Mesodermal cell (in vitro differentiated cells): ENCODE measurements around the gene GPR132.
"Not testable (repeated sequence)": the region's sequence is repeated elsewhere in the genome, so short reads cannot be mapped to it uniquely, and the experiment has no call there.

Experiments used
- H3K27ac ChIP-seq: 2 replicates; pipeline ENCODE4 v1.7.0; 2013; ENCODE audit warnings: mild to moderate bottlenecking, low read depth, low read length, moderate library complexity; ENCODE audit not compliant: severe bottlenecking
- H3K36me3 ChIP-seq: 2 replicates; pipeline ENCODE4 v1.7.1; 2013; ENCODE audit warnings: mild to moderate bottlenecking, low read length, moderate library complexity; ENCODE audit not compliant: control insufficient read depth, insufficient read depth
- H3K4me1 ChIP-seq: one replicate; pipeline ENCODE4 v1.7.1; 2013; ENCODE audit warnings: mild to moderate bottlenecking, low read length; ENCODE audit not compliant: insufficient read depth, control insufficient read depth, poor library complexity, severe bottlenecking
- H3K4me3 ChIP-seq: 2 replicates; pipeline ENCODE4 v1.7.0; 2013; ENCODE audit warnings: low read length, control low read depth, mild to moderate bottlenecking; ENCODE audit not compliant: insufficient read depth, poor library complexity, severe bottlenecking; ENCODE audit errors: extremely low read depth
- H3K9me3 ChIP-seq: 2 replicates; pipeline ENCODE4 v1.7.1; 2013; ENCODE audit warnings: mild to moderate bottlenecking, low read length, moderate library complexity; ENCODE audit not compliant: control insufficient read depth
- WGBS, 2 experiments: methylation state at CpG; one replicate each; pipeline ENCODE4 v1.1.5; 2013; ENCODE audit warnings: missing lambda C conversion rate in 2 of 2; ENCODE audit not compliant: insufficient coverage in 2 of 2; 5-methylcytosine and 5-hydroxymethylcytosine counted together

The GPR132 gene

DNA sequence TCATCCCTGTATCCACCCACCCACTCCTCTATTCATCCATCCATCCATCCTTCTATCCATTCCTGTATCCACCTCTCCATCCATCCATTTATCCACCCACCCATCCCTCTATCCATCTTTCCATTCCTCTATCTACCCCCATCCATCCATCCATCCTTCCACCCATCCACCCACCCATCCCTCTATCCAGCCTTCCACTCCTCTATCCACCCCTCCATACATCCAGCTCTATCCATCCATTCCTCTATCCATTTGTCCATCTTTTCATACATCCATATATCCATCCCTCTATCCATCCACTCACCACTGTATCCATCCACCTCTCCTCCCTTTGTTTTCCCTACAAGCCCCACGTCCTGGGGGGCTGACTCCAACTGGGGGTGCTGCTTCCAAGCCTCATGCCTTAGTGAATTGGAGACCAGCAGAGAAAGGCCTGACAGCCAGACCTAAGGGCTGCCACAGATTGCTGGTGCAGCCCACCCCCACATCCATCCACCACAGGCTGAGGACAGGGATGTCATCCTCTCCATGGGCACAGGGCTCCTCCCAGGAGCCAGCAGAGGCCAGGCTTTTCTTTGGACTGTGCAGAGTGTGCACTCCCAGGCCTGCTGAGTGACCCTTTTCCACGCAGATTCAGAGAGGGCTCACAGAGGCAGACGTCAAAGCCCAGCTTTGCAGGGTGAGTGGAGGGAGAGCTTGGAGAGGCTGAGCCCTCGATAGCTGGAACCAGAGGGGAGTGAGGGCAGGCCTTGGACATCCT lies 18.9 kb upstream of the GPR132 start:
- 67 to 81% methylated on average over 2 to 4 of the region's 4 CpGs for WGBS, 2 experiments
- Histone ChIP-seq H3K4me3 (no peak overlapping the region), H3K9me3 (peaks cover 6% of the 10 kb centered on the region), H3K27ac (no peak overlapping the region), H3K4me1 (peaks cover 15% of the 10 kb centered on the region), H3K36me3 (no peaks in the 10 kb centered on the region)

DNA sequence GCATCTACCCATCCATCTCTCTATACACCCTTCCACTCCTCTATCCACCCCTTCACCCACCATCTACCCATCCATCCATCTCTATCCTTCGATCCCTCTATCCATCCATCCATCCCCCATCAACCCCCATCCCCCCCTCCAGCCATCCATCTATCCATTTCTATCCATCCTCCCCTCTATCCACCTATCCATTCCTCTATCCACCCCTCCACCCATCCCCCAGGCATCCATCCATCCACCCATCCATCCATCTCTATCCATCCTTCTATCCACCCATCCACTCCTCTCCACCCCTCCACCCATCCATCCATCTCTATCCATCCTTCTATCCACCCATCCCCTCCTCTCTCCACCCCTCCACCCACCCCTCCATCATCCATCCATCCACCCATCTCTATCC lies 17.5 kb upstream of the GPR132 start:
- H3K4me3 ChIP-seq: no peak overlapping the region
- H3K9me3 ChIP-seq: peaks cover 6% of the 10 kb centered on the region
- H3K4me1 ChIP-seq: peaks cover 3% of the 10 kb centered on the region
- H3K36me3 ChIP-seq: no peaks in the 10 kb centered on the region
- no peak overlapping the region for H3K27ac ChIP-seq
- WGBS, 2 experiments: 88 to 89% methylated on average over 1 of the region's 1 CpG

DNA sequence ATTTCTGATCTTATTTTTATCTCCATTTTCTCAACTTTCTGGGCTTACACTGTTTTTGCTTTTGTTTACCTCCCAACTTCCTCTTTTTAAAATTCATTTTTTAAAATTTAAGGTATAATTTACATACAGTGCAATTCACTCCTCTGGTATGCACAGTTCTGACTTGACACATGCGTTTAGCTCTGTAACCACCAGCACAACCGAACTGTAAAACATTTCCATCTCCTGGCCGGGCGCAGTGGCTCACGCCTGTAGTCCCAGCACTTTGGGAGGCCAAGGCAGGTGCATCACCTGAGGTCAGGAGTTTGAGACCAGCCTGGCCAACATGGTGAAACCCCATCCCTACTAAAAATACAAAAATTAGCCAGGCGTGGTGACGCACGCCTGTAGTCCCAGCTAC lies 16.2 kb upstream of the GPR132 start:
- not testable (repeated sequence) for H3K4me1 ChIP-seq, H3K9me3 ChIP-seq, H3K36me3 ChIP-seq, H3K27ac ChIP-seq, H3K4me3 ChIP-seq
- WGBS, 2 experiments: 87 to 89% methylated on average over 8 of the region's 8 CpGs

DNA sequence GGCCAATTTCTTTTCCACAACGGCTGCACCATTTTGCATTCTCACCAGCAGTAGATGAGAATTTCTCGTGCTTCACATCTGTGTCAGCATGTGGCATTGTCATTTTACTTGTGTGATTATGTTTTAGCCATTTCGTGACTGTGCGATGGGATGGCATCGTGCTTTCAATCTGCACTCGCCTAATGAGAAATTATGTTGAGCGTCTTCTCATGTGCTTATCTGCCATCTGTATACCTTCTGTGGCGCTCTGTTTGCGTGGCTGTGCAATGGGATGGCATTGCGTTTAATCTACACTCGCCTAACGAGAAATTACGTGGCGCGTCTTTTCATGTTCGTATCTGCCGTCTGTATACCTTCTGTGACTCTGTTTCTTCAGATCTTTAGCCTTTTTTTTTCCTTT lies 14.9 kb upstream of the GPR132 start:
- Histone ChIP-seq H3K9me3 (peaks cover 6% of the 10 kb centered on the region), H3K4me1 (peaks cover 11% of the 10 kb centered on the region), H3K36me3 (no peaks in the 10 kb centered on the region), H3K27ac (no peak overlapping the region), H3K4me3 (no peak overlapping the region)
- 95 to 96% methylated on average over 17 of the region's 17 CpGs for WGBS, 2 experiments

DNA sequence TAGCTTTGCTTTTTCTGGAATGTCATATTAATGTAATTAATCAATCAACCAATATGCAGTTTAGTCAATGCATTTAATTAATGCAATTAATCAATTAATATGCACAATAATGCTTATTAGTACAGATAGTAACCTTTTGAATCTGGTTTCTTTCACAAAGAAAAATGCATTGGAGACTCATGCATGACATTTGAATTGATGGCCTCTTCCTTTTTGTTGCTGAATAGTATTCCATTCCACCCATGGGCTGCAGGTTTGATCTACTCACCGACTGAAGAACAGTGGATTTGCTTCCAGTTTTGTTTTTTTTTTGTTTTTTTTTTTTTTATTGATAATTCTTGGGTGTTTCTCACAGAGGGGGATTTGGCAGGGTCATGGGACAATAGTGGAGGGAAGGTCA lies 13.1 kb upstream of the GPR132 start:
- no CpG with 5 or more reads among the region's 1 CpG for WGBS, 2 experiments
- Histone ChIP-seq H3K4me3 (no peak overlapping the region), H3K4me1 (peaks cover 14% of the 10 kb centered on the region), H3K9me3 (peaks cover 6% of the 10 kb centered on the region), H3K27ac (no peak overlapping the region), H3K36me3 (no peaks in the 10 kb centered on the region)

DNA sequence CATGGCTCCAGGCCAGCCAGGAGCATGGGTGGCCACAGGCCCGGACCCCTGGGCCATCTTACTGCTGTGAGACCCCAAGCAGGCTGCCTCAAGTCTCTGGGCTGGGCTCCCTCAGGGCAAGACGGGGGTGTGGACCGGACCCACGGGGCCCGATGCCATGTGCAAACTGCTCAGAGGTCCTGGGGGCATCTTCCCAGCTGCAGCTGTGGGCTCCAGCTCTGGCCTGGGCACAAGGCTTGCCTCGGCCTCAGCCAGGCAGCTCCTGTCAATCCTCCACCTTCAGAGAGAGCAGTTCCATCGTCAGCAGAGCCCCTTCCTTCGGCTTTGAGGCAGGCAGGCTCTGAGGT lies 12.4 kb upstream of the GPR132 start:
- H3K4me1 ChIP-seq: peaks cover 14% of the 10 kb centered on the region
- WGBS, 2 experiments: 82 to 87% methylated on average over 7 to 8 of the region's 8 CpGs
- H3K9me3 ChIP-seq: peaks cover 6% of the 10 kb centered on the region
- H3K27ac ChIP-seq: no peak overlapping the region
- H3K36me3 ChIP-seq: no peaks in the 10 kb centered on the region
- no peak overlapping the region for H3K4me3 ChIP-seq

DNA sequence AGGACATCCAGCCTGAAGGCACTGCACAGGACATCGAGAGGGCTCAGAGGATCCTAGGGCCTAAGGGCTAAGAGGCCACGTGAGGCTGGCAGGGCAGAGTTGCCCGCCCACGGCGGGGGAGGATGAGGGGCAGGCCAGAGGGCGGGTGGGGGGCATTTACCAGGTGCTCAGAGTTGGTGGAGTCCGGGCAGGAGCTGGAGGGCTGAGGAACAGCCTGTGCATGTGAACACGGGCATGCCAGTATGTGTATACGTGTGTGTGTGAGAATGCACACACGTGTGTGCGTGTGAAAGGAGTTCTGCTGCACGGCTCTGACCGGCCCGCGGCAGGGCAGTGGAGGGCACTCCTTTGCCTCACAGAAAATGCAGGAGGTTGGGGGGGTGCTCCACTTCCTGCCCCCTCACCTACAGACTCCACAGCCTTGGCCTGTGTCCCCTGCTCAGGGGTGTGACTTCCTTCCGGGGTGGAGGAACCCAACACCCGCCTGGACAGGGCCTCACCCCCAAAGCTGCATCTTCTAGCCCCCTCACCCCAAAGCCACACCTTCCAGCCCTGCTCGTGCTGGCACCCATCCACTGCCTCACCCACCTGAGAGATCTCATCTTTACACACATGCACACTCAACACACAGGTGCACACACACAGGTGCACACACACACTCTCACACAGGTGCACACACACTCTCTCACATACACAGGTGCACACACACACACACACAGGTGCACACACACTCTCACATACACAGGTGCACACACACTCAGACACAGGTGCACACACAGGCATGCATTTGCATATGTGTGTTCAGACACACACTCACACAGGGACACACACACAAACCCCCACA lies 11.8 kb upstream of the GPR132 start:
- Histone ChIP-seq H3K4me1 (peaks cover 14% of the 10 kb centered on the region), H3K4me3 (no peak overlapping the region), H3K9me3 (peaks cover 6% of the 10 kb centered on the region), H3K27ac (no peak overlapping the region), H3K36me3 (no peaks in the 10 kb centered on the region)
- WGBS, 2 experiments: 85 to 91% methylated on average over 12 to 17 of the region's 18 CpGs

DNA sequence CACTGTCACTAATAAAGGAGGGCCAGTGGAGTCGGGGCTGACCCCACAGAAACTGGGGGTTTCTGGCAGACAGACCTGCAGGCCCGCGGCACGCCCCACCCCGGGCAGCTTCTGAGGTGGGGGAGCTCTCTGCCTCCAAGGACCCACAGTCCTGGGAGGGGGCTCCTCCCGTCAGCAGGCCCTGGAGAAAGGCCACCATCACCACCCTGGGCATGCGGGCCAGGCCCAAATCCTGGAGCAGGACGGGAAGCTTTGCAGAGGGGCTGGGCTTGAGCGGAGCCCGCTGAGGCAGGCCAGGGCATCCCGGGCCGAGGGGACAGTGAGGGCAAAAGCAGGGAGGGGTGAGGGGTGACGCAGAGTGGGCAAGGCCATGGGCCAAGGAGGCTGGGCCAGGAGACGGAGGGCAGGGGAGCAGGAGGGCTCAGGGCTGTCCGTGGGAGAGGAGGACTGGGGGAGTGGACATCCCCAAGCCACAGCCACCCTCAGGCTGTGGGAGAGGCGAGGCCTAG lies 11.1 kb upstream of the GPR132 start:
- Histone ChIP-seq H3K4me1 (peaks cover 14% of the 10 kb centered on the region), H3K9me3 (peaks cover 6% of the 10 kb centered on the region), H3K36me3 (no peaks in the 10 kb centered on the region), H3K27ac (no peak overlapping the region), H3K4me3 (no peak overlapping the region)
- WGBS, 2 experiments: 90 to 92% methylated on average over 14 to 15 of the region's 16 CpGs

DNA sequence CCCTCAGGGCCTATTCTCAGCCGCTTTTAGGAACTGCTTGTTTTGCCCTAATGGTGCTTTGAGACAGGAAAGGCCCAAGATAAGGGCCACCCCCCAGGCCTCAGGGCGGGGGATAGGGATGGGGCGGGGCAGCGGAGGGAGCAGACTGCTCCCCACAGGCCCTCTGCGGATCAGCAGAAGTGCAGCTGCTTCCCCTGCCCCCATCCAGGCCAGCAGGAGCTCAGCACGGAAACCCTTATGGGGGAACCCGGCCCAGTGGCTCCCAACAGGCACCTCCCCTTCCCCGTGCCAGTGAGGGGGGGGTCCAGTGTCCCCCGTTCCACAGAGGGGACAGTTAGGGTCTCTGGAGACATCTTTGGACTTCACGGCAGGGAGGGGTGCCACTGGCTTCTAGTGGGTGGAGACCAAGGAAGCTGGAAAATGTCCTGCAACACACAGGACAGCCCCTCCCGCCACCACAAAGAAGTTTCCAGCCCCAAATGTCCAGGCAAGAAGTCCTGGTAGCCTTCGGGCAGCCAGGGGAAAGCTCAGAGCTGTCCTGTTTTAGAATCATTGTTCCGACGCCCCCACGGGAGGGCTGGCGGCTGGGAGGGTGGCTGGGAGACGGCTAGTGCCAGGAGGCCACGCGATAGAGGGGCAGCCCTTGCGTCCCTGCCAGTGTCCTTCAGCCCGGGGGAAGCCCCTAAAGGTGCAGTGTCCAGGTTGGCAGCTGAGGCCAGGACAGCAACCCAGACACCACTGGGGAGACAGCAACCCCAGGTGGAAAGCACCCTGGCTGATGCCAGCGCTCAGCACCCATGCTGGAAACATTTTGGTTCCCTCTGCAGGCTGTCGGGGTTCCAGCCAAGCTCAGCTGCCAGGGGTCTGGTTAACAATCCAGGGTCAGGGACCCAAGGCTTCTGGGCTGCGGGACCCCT lies 10.4 kb upstream of the GPR132 start:
- Histone ChIP-seq H3K9me3 (peaks cover 6% of the 10 kb centered on the region), H3K4me3 (no peak overlapping the region), H3K36me3 (no peaks in the 10 kb centered on the region), H3K27ac (peak overlapping the region; percentile 45), H3K4me1 (peaks cover 18% of the 10 kb centered on the region)
- WGBS, 2 experiments: 58 to 62% methylated on average over 17 of the region's 24 CpGs

DNA sequence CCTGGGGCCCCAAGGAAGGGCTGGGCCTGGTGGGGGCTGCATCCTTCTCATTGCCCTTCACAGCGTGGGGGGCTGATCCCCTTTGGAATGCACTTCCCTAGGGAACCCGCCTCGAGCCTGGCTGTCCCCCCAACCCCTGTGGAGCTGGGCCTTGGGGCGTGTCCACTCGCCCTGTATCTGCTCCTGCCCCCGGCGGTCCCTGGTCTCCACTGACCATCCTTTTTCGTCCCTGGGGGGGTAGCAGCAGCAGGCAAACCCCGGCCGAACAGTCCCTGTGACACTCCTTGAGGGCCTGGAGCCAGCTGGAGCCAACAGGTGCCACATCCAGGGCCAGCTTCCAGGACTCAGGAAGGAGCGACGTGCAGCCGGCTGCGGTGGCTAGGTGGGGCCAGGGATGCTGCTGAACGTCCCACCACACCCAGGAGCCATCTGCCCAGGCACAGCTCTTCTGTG lies 9.4 kb upstream of the GPR132 start:
- H3K36me3 ChIP-seq: no peaks in the 10 kb centered on the region
- no peak overlapping the region for H3K4me3 ChIP-seq
- no peaks in the 10 kb centered on the region for H3K9me3 ChIP-seq
- peaks cover 28% of the 10 kb centered on the region for H3K4me1 ChIP-seq
- 57 to 70% methylated on average over 11 to 13 of the region's 15 CpGs for WGBS, 2 experiments
- no peak overlapping the region for H3K27ac ChIP-seq
